ENCODE measurements around the gene MRTFB. TPM values are rescaled to one million over a fixed set of nuclear protein-coding genes. Genes with fewer than 3 reads are reported as not detected.

The MRTFB gene
- total RNA-seq, 1 donor: 11.6 TPM

GRCh38 chr16:14303182-14303618 lies 232.1 kb downstream of the MRTFB start:
- no peak for TF ChIP-seq CTCF (IDR thresholded peaks at IDR 0.05; ENCODE audit: extremely low read depth, low read depth, low read length)
- Histone ChIP-seq H4K20me1 (ENCODE audit: insufficient read depth, low read length) (peaks cover 21% of the 10 kb centered on the region), H3K79me2 (ENCODE audit: insufficient read depth, low read length) (peaks cover 61% of the 10 kb centered on the region), H2AFZ (ENCODE audit: low read length) (peak overlapping the region; percentile 73), H3K4me3 (ENCODE audit: insufficient read depth, low read length) (peak overlapping the region; percentile 83), H3K4me2 (ENCODE audit: insufficient read depth, low read length) (peak overlapping the region; percentile 92), H3K36me3 (ENCODE audit: insufficient read depth, low read length) (no peaks in the 10 kb centered on the region), H3K4me1 (ENCODE audit: insufficient read depth, low read length) (peaks cover 40% of the 10 kb centered on the region), H3K27me3 (ENCODE audit: insufficient read depth, low read length) (no peaks in the 10 kb centered on the region), H3K9me3 (ENCODE audit: low read depth, low read length) (no peaks in the 10 kb centered on the region), H3K27ac (ENCODE audit: low read depth, low read length) (peak overlapping the region; percentile 74)
- peak; percentile 69 for DNase-seq (ENCODE audit: insufficient read length, low spot score, missing footprints)

- peaks cover 25% of the 10 kb centered on the region for H4K20me1 ChIP-seq (ENCODE audit: insufficient read depth, low read length)
- H2AFZ ChIP-seq (ENCODE audit: low read length): peak overlapping the region; percentile 73
- peak overlapping the region; percentile 74 for H3K27ac ChIP-seq (ENCODE audit: low read depth, low read length)
- H3K4me2 ChIP-seq (ENCODE audit: insufficient read depth, low read length): peak overlapping the region; percentile 92
- H3K9me3 ChIP-seq (ENCODE audit: low read depth, low read length): no peaks in the 10 kb centered on the region
- peaks cover 46% of the 10 kb centered on the region for H3K4me1 ChIP-seq (ENCODE audit: insufficient read depth, low read length)
- peaks cover 67% of the 10 kb centered on the region for H3K79me2 ChIP-seq (ENCODE audit: insufficient read depth, low read length)
- no peaks in the 10 kb centered on the region for H3K27me3 ChIP-seq (ENCODE audit: insufficient read depth, low read length)
- no peak for TF ChIP-seq CTCF (IDR thresholded peaks at IDR 0.05; ENCODE audit: extremely low read depth, low read depth, low read length)
- peak overlapping the region; percentile 83 for H3K4me3 ChIP-seq (ENCODE audit: insufficient read depth, low read length)
- DNase-seq (ENCODE audit: insufficient read length, low spot score, missing footprints): peak; percentile 92
- H3K36me3 ChIP-seq (ENCODE audit: insufficient read depth, low read length): no peaks in the 10 kb centered on the region
Measured at GRCh38 chr16:14303639-14304394, 232.7 kb downstream of the MRTFB start.

- no peak for TF ChIP-seq CTCF (IDR thresholded peaks at IDR 0.05; ENCODE audit: extremely low read depth, low read depth, low read length)
- Histone ChIP-seq H3K27me3 (ENCODE audit: insufficient read depth, low read length) (no peaks in the 10 kb centered on the region), H4K20me1 (ENCODE audit: insufficient read depth, low read length) (peaks cover 25% of the 10 kb centered on the region), H3K4me1 (ENCODE audit: insufficient read depth, low read length) (peaks cover 58% of the 10 kb centered on the region), H3K79me2 (ENCODE audit: insufficient read depth, low read length) (peaks cover 77% of the 10 kb centered on the region), H3K36me3 (ENCODE audit: insufficient read depth, low read length) (no peaks in the 10 kb centered on the region), H3K4me2 (ENCODE audit: insufficient read depth, low read length) (no peak overlapping the region), H2AFZ (ENCODE audit: low read length) (no peak overlapping the region), H3K9me3 (ENCODE audit: low read depth, low read length) (no peaks in the 10 kb centered on the region), H3K27ac (ENCODE audit: low read depth, low read length) (no peak overlapping the region), H3K4me3 (ENCODE audit: insufficient read depth, low read length) (no peak overlapping the region)
- peak; percentile 55 for DNase-seq (ENCODE audit: insufficient read length, low spot score, missing footprints)
Measured at GRCh38 chr16:14304891-14305460, 233.9 kb downstream of the MRTFB start.

GRCh38 chr16:14306485-14307058 lies 235.5 kb downstream of the MRTFB start:
- Histone ChIP-seq H3K4me2 (ENCODE audit: insufficient read depth, low read length) (peak overlapping the region; percentile 25), H3K36me3 (ENCODE audit: insufficient read depth, low read length) (no peaks in the 10 kb centered on the region), H3K4me3 (ENCODE audit: insufficient read depth, low read length) (no peak overlapping the region), H3K79me2 (ENCODE audit: insufficient read depth, low read length) (peaks cover 87% of the 10 kb centered on the region), H3K27me3 (ENCODE audit: insufficient read depth, low read length) (no peaks in the 10 kb centered on the region), H3K4me1 (ENCODE audit: insufficient read depth, low read length) (peaks cover 65% of the 10 kb centered on the region), H4K20me1 (ENCODE audit: insufficient read depth, low read length) (peaks cover 30% of the 10 kb centered on the region), H3K9me3 (ENCODE audit: low read depth, low read length) (no peaks in the 10 kb centered on the region), H2AFZ (ENCODE audit: low read length) (peak overlapping the region; percentile 25), H3K27ac (ENCODE audit: low read depth, low read length) (peak overlapping the region; percentile 88)
- TF ChIP-seq CTCF (IDR thresholded peaks at IDR 0.05; ENCODE audit: extremely low read depth, low read depth, low read length): no peak
- DNase-seq (ENCODE audit: insufficient read length, low spot score, missing footprints): no peak

All from osteoblast (primary cell).